DMS 273 (cell line): Measurements from ENCODE around the gene HNRNPH1.
"Not testable (repeated sequence)": the region's sequence is repeated elsewhere in the genome, so short reads cannot be mapped to it uniquely, and the experiment has no call there.

Experiments used
- DNase-seq: peaks from one replicate; lab custom pipeline; 2025; ENCODE audit not compliant: unreplicated experiment; lab: John Stamatoyannopoulos, UW

Gene HNRNPH1

DNA sequence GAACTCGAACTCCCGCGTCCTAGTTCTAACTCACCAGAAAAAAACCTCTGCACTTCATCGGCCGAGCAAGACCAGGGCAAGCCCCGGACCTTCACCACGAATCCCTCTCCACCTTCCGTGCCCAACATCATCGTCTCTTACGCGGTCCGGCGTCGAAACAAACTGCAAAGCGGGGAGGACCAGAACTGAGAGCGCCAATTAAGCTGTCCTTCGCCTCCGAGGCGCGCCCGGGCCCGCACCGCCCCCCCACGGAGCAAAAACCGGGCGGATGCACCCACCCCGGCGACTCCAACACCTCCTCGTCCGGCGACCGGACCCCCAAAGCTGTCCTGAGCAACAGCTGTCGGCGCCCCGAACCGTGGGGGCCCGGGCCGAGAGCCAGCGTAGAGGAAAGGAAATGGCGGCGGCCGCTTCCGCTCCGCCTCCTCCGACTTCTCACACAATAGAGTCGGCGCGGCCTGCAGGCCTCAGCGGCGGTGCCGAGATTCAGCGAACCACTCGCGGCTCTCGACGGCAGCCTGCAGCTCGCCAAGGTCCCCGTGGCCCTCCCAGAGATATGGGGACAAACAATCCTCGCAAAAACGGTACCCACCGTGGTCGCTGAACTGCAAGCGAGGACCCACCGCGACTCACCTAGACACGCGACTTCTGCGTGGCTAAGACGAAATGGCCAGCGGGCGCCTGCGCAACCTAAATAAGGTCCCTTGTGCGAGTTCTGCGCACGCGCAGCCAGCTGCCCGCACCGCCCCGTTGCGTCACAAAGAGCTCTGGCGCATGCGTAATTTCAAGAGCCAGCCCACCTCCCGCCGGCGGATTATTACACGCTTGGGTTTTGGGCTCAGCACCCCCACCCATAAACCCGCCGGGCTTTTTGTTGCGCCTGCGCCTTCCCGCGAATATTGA is at the start of gene HNRNPH1:
TSS of gene HNRNPH1 (minus strand) at position 669 of the 903 bp plus-strand sequence. CDS start at position 131, 538 bp downstream.
- peak; percentile 99 for DNase-seq

DNA sequence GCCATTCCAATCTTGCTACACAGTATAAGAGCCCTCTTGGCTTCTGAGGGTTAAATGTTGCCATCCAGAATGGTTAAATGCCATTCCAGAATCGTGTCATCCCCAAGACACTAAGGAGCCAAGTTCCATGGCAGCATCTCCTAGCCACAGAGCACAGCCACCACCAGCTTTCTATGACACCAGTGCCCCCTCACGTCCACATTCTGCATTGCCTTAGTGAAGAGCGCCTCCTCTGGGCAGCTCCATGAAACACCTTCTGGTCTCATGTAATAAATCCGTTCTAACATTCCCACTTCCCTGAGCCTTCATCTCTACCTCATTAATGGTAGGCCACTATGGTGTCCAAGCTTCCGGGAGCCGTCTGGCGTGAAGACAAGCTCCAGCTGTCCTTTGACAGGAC is 44.9 kb upstream of the HNRNPH1 start:
- DNase-seq, result peak; percentile 75

DNA sequence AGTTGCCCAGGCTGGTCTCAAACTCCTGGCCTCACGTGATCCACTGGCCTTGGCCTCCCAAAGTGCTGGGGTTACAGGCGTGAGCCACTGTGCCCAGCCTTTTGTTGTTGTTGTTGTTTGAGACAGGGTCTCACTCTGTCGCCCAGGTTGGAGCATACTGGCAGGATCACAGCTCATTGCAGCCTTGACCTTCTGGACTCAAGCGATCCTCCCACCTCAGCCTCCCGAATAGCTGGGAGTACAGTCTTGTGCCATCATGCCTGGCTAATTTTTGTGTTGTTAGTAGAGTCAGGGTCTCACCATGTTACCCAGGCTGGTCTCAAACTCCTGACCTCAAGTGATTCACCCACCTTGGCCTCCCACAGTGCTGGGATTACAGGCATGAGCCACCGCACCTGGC is 38.2 kb upstream of the HNRNPH1 start:
- not testable (repeated sequence) for DNase-seq

DNA sequence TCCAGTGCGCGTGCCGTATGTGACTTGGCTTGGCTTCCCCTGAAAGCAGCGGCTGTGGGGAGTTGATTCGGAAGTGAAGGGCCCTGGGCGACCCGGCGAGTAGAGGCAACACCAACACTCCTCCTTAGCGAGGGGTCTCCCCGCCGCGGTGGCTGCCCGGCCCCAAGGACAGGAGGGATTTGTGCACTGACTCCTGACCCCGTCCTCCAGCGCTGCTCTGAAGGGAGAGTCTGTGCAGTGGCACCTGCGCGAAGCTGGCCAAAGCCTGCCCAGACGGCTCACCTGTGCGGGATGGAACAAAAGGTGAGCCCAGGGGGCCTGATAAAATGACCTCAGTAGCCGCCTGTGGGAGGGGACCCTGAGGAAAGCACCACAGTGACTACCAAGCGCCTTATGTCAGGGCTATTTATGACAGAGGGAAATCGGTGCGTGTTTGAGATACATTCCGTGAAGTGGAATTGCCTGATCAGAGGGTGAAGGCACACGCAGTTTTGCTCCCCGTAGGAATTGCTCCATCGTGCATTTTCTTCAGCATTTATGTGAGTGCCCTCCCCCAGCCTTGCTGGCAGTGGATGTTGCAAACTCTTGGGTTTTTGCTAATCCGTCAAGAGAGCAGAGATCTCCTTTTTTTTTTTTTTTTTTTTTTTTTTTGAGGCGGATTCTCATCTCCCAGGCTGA is 34.8 kb upstream of the HNRNPH1 start:
- DNase-seq, result peak; percentile 37

- not testable (repeated sequence) for DNase-seq
Measured at GRCh38 chr5:179657302-179658178, 34.1 kb upstream of the HNRNPH1 start.

GRCh38 chr5:179653135-179653534 is 29.7 kb upstream of the HNRNPH1 start:
- not testable (repeated sequence) for DNase-seq

DNA sequence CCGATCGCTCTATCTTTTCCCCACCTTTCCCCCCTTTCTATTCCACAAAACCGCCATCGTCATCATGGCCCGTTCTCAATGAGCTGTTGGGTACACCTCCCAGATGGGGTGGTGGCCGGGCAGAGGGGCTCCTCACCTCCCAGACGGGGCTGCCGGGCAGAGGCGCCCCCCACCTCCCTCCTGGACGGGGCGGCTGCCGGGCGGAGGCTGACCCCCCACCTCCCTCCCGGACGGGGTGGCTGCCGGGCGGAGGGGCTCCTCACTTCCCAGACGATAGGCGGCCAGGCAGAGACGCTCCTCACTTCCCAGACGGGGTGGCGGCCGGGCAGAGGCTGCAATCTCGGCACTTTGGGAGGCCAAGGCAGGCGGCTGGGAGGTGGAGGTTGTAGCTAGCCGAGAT is 26.8 kb upstream of the HNRNPH1 start:
- not testable (repeated sequence) for DNase-seq

DNA sequence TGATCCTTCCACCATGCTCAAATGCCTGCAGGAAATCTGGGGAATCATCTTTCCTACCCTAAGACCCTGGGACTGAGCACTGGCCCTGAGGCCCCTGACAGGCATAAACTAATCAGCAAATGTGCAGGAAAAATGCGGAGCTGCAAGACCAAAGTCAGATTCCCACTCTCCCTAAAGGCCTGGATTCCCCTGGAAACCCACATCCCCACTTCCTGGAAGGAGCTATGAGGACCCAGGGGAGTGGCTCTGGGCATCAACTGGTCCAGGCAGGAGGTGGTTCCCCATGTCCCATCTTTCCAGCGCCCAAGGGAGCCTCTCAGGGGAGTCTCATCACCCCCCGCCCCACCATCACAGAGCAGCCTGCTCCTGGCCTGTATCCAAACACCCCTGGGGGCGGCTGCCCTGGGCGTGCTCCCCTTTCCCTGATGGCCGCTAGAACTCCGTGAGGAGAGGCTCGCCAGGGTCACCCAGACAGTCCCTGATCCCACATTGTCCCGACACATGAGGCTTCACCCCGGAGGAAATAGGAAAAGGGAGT is 25.8 kb upstream of the HNRNPH1 start:
- DNase-seq, result not testable (repeated sequence)

DNA sequence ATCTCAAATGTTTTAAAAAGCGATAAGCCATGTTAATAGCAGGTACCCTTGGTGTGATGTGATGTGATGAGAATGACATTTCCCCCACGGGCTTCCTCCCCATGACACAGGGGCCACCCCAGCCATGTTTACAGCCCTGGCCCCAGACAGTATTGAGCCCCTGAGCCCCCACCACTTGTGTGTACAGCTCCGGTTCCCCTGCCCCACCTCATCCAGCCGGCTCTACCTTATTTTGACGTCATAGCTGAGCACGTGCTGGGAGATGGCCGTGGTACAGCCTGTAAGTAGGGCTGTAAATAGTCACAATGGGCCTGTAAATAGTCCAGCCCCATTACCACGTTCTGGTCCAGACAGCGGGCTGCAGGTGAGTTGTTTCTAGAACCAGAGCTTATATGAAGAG is 24.9 kb upstream of the HNRNPH1 start:
- no peak for DNase-seq

GRCh38 chr5:179644766-179645165 is 21.3 kb upstream of the HNRNPH1 start:
- not testable (repeated sequence) for DNase-seq

DNA sequence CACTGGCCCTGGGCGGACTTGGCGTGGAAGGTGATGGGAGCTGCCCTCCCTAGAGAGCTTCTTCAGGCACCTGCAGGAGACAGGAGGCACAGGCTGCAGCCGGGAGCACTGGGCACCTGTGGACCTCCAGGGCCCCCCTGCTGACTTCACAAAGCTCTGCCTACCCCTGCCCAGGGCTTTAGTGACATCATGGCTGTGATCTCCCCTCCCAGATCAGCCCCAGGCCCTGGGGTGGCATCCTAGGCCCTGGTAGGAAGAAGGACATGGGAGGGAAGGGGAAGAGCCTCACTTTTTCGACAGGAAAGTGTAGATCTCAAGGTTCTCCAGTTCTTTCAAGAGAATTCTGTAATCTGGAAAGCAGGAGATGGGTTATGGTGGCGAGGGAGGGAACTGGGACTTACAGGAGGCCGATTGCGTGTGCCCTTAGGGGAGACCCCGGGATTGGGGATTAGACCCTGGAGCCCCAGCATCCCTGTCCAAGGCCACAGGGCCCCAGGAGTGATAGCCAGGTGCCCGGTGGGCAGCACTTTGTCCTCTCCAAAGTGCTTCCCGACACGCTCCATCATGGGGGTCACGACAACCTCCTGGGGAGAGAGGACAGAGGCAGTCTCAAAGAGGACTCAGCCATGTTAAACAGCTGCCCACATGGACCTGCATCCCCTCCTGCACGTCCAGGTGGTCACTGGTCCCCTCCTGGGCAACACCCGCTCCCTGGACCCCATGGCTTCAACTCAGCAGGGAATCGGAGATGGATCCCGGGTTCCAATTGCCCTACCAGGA is 19.9 kb upstream of the HNRNPH1 start:
- not testable (repeated sequence) for DNase-seq

DNA sequence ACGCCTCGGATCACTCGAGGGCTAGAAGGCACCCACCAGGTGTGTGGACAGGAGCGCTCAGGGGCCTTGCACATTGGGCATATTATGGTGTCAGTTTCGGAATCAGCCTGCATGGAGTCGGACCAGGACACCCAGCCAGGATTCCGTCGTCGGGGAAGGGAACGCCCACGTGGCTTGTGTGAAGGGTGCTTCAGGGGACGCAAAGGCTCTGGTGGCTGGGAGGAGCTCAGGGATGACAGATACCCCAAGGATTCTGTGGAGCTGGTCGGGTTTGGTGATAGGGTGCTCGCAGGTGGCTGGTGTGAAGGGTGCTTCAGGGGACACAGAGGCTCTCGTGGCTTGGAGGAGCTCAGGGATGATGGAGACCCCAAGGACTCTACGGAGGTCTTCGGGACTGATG is 19.2 kb upstream of the HNRNPH1 start:
- DNase-seq, result not testable (repeated sequence)

DNA sequence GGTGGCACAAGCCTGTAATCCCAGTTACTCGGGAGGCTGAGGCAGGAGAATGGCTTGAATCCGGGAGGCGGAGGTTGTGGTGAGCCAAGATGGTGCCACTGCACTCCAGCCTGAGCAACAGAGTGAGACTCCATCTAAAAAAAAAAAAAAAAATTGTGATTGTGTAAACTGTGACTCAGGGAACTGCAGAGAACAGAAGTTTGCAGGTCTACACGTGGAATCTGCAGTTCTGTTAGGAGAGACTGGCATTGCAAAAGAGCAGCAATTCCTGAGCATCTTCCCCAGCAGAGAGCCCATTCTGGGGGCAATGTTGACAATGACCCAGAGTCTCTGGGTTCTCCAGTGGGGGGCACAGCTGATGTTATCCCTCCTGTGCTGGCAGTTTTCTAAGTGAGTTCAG is 18.3 kb upstream of the HNRNPH1 start:
- not testable (repeated sequence) for DNase-seq

DNA sequence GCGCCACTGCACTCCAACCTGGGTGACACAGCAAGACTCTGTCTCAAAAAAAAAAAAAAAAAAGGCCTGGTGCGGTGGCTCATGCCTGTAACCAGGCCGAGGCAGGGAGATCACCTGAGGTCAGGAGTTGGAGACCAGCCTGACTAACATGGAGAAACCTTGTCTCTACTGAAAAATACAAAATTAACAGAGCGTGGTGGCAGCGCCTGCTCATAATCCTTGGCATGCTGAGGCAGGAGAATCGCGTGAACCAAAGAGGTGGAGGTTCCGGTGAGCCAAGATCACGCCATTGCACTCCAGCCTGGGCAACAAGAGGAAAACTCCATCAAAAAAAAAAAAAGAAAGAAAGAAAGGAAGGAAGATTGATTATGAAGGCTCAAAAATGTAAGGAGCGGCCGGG is 15.8 kb upstream of the HNRNPH1 start:
- DNase-seq, result not testable (repeated sequence)

DNA sequence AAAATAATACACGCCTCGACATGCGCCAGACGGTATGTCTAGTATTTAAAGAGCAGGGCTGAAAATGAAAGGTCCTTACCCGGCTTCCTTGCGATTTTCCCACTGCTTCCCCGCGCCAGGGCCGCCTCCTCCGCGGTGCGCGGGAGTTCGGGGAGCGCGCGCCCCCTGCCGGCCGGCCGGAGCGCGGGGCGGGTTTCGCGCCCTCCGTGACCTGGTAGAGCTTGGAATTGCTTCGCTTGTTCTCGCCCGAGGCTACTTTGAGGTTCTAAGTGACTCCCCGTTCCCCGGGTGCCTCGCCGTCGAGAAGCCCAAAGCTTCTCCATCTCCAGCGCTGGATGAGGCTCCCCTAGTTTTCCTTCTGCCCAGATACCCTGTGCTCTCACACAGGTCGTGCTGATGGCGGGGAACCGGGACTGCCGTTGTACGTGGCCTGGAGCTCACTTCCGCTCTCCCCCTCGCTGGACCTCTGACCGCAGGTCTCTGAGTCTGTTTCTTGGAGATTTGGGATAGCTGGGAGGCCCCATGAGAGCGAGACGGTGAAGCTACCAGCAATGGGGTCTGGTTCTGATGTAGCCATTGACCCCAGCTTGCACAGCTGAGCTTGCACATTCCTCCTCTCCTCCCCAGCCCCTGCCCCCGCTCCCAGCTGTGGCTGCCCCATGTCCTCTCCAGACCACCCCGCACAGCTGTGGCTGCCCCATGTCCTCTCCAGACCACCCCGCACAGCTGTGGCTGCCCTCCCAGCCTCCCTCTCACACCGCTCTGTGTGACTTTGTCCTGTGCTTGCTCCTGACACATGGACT is 11.1 kb upstream of the HNRNPH1 start:
- not testable (repeated sequence) for DNase-seq

DNA sequence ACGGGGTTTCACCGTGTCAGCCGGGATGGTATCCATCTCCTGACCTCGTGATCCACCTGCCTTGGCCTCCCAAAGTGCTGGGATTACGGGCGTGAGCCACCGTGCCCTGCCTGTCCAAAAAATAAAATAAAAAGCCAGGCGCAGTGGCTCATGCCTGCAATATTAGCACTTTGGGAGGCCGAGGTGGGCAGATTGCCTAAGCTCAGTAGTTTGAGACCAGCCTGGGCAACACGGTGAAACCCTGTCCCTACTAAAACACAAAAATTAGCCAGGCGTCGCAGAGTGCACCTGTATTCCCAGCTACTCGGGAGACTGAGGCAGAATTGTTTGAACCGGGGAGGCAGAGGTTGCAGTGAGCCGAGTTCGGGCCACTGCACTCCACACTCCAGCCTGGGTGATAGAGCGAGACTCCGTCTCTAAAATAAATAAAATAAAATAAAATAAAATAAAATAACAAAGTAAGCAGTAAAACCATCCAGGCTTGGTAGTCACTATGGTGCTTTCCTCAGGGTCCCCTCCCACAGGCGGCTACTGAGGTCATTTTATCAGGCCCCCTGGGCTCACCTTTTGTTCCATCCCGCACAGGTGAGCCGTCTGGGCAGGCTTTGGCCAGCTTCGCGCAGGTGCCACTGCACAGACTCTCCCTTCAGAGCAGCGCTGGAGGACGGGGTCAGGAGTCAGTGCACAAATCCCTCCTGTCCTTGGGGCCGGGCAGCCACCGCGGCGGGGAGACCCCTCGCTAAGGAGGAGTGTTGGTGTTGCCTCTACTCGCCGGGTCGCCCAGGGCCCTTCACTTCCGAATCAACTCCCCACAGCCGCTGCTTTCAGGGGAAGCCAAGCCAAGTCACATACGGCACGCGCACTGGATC is 10.3 kb upstream of the HNRNPH1 start:
- DNase-seq, result not testable (repeated sequence)

- DNase-seq, result no peak
Measured at GRCh38 chr5:179624841-179625271, 1.4 kb upstream of the HNRNPH1 start.
